Measurements from ENCODE around the gene SIGLEC10.

The SIGLEC10 gene

DNA sequence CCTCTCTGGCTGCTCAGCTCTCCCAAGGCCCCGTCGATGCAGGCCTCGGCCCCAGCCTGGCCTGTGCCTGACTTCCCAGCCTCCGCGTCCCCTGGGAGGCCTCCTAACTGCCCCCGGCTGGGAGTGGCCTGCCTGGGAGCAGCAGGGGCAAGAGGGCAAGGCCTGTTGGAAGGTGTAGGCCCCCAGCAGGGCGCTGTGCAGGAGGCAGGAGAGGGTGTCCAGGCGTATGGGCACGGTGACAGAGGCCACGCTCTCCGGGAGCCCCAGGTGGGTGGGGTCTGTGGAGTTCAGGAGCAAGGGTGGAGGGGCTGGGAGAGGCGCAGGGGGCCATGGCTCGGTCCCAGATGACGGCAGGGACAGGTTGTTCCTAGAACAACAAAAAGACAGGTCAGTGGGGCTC is 28.3 kb downstream of the SIGLEC10 start:
- in situ Hi-C loops (cut with HindIII; ENCODE audit: low pct_ligation_motif_present, low sequenced_read_pairs), result no loop called here
- TF ChIP-seq, protein P1, sequence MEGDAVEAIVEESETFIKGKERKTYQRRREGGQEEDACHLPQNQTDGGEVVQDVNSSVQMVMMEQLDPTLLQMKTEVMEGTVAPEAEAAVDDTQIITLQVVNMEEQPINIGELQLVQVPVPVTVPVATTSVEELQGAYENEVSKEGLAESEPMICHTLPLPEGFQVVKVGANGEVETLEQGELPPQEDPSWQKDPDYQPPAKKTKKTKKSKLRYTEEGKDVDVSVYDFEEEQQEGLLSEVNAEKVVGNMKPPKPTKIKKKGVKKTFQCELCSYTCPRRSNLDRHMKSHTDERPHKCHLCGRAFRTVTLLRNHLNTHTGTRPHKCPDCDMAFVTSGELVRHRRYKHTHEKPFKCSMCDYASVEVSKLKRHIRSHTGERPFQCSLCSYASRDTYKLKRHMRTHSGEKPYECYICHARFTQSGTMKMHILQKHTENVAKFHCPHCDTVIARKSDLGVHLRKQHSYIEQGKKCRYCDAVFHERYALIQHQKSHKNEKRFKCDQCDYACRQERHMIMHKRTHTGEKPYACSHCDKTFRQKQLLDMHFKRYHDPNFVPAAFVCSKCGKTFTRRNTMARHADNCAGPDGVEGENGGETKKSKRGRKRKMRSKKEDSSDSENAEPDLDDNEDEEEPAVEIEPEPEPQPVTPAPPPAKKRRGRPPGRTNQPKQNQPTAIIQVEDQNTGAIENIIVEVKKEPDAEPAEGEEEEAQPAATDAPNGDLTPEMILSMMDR (IDR thresholded peaks at IDR 0.05; ENCODE audit: low read depth, low read length, missing control alignments), result no peak
- Histone ChIP-seq H3K27me3 (replicated peaks) (no peaks in the 10 kb centered on the region), H3K4me3 (ENCODE audit: low read depth, low read length) (no peak overlapping the region), H3K36me3 (replicated peaks) (no peaks in the 10 kb centered on the region), H3K27ac (no peak overlapping the region)
- no peak for DNase-seq

DNA sequence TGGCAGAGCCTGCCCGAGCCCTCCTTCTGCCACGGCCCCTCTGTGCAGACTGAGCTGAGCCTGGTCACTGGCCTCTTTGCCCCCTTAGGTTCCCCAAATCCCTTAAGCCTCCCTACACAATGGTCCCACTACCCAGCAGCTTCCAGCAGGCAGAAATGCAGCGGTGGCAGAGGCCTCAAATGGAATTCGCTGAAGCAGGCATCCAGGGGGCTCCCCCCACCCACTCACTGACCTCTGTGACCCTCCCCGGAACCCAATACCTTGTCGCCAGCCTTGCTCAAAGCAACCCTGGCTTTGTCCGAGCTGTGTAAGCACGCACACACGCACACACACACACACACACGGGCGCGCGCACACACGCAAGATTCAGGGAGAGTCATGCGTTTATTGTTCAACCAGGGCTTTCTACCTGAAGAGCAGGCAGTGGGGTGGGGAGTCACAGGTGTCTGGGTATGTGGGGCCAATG is 29.5 kb downstream of the SIGLEC10 start, which contains the start of gene LIM2:
Gene LIM2 (minus strand): TSS at position 51 of the 466 bp plus-strand sequence. CDS start 531 bp downstream, outside the sequence.
- Histone ChIP-seq H3K27ac (no peak within 1 kb of the TSS), H3K36me3 (replicated peaks) (no peaks in the 10 kb centered on the region), H3K27me3 (replicated peaks) (no peaks in the 10 kb centered on the region), H3K4me3 (ENCODE audit: low read depth, low read length) (no peak within 1 kb of the TSS)
- TF ChIP-seq, protein P1 (IDR thresholded peaks at IDR 0.05; ENCODE audit: low read depth, low read length, missing control alignments), result no peak
- no peak for DNase-seq
- in situ Hi-C loops (cut with HindIII; ENCODE audit: low pct_ligation_motif_present, low sequenced_read_pairs), result no loop called here

DNA sequence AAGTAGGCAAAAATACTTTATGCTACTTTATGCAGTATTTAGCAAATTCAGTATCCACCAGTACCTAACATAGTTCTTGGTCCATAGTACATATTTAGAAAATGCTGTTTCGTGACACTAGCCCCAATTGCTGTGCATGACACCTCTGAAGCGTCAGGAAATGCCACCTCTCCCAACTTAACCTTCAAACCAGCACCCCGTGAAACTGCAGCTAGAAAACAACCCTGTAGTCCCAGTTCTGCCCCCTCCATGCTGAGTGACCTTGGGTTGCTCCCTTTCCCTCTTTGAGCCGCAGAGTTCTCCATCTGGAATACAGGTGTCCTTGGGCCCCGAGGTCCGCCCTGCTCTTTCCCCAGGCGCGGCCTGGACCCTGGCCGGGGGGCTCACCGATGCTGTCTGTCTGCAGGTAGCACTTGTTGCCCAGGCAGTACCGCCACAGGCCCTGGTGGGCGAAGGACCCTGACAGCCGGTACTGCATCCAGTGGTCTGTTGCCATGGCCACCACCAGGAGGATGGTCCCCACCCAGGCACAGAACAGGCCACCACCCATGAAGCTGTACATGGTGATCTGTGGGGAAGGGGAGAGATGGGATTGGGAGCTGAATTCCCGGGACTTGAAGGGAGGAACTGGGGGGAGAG is 30.4 kb downstream of the SIGLEC10 start:
- H3K4me3 ChIP-seq (ENCODE audit: low read depth, low read length), result no peak overlapping the region
- H3K36me3 ChIP-seq (replicated peaks), result no peaks in the 10 kb centered on the region
- TF ChIP-seq, protein P1 (IDR thresholded peaks at IDR 0.05; ENCODE audit: low read depth, low read length, missing control alignments), result no peak
- H3K27me3 ChIP-seq (replicated peaks), result no peaks in the 10 kb centered on the region
- DNase-seq, result no peak
- no peak overlapping the region for H3K27ac ChIP-seq
- in situ Hi-C loops (cut with HindIII; ENCODE audit: low pct_ligation_motif_present, low sequenced_read_pairs), result no loop called here

DNA sequence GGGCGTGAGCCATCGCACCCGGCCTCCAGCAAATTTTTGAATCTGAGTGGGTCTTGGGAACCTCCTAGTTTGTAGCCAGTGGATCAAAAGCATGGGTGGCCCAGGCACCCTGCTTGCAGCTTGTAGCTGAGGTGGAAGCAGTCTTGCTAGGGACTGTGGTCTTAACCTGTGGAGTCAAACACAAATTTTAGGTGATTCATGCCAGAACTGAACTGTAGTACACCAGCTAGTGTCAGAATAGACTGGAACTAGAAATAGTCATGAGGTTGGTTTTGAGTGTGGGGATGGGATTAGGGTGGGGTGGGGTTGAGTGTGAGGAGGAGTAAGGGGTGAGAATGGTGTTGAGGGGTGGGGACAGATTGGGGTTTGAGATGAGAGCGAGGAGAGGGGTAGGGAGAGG is 35.4 kb downstream of the SIGLEC10 start:
- Histone ChIP-seq H3K36me3 (replicated peaks) (no peaks in the 10 kb centered on the region), H3K27me3 (replicated peaks) (no peaks in the 10 kb centered on the region), H3K4me3 (ENCODE audit: low read depth, low read length) (no peak overlapping the region), H3K27ac (no peak overlapping the region)
- in situ Hi-C loops (cut with HindIII; ENCODE audit: low pct_ligation_motif_present, low sequenced_read_pairs), result no loop called here
- no peak for DNase-seq
- TF ChIP-seq, protein P1 (IDR thresholded peaks at IDR 0.05; ENCODE audit: low read depth, low read length, missing control alignments), result no peak

DNA sequence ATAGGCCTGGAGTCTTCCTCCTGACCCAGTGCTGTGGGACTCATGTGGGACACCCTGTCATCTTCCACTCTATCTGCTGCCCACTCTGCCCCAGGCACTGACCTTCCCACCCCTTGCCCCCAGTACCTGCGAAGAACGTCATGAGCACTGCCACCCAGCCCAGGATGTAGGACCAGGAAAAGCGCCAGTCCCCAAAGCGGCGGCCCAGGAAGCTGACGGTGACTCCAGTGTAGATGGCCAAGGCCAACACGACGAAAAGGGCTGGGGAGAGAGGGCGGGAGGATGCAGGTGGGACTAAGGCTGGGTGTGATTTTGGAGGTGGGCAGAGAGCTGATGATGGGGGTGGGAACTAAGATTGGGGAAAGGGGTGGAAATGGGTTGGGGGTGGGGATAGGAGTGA is 37.1 kb downstream of the SIGLEC10 start:
- Histone ChIP-seq H3K36me3 (replicated peaks) (no peaks in the 10 kb centered on the region), H3K27ac (no peak overlapping the region), H3K27me3 (replicated peaks) (no peaks in the 10 kb centered on the region), H3K4me3 (ENCODE audit: low read depth, low read length) (no peak overlapping the region)
- in situ Hi-C loops (cut with HindIII; ENCODE audit: low pct_ligation_motif_present, low sequenced_read_pairs), result no loop called here
- TF ChIP-seq, protein P1 (IDR thresholded peaks at IDR 0.05; ENCODE audit: low read depth, low read length, missing control alignments), result no peak
- no peak for DNase-seq

DNA sequence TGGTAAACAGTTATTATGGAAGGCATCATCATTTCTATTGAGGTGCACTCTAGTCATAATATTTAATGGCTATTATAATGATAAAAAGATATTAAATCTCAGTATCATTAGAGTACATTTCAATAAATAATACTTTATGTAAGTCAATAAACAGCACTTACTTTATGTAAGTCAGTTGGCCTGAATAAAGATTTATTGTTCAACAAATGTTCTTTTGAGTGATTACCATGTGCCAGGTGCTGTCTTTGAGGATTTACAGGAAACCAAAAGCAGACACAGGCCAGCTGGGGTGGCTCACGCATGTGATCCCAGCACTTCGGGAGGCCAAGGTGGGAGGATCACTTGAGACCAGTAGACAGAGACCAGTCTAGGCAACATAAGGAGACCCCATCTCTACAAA is 40.0 kb downstream of the SIGLEC10 start:
- H3K27ac ChIP-seq, result no peak overlapping the region
- no peaks in the 10 kb centered on the region for H3K27me3 ChIP-seq (replicated peaks)
- H3K36me3 ChIP-seq (replicated peaks), result no peaks in the 10 kb centered on the region
- no peak overlapping the region for H3K4me3 ChIP-seq (ENCODE audit: low read depth, low read length)
- in situ Hi-C loops (cut with HindIII; ENCODE audit: low pct_ligation_motif_present, low sequenced_read_pairs), result no loop called here
- DNase-seq, result no peak
- TF ChIP-seq, protein P1 (IDR thresholded peaks at IDR 0.05; ENCODE audit: low read depth, low read length, missing control alignments), result no peak

All from brain microvascular endothelial cell (primary cell).